Calu3 (cell line): Measurements from ENCODE around the gene LCLAT1. TPM values are rescaled to one million over a fixed set of nuclear protein-coding genes. Genes with fewer than 3 reads are reported as not detected.

ENCODE experiments used
- BruUV-seq: library from RNA; stranded (reverse); fragments of 400-500 nt; replicated peaks from 2 replicates; lab custom pipeline; 2021; lab: Mats Ljungman, UMichigan
- CTCF ChIA-PET: fragments of 300-600 bp; sonication (Branson Sonifier 250); formaldehyde crosslinking; loops from one replicate; lab custom pipeline; 2022; ENCODE audit warnings: antibody characterized with exemption; lab: Charles Lee
- DNase-seq: peaks from one replicate; pipeline ENCODE4 v3.0.0; 2022
- H3K27ac Mint-ChIP-seq: one replicate; pipeline ENCODE4 v1.8.0; 2022; ENCODE audit warnings: mixed read lengths; ENCODE audit not compliant: unreplicated experiment
- H3K27me3 Mint-ChIP-seq: one replicate; pipeline ENCODE4 v1.8.0; 2022; ENCODE audit warnings: mixed read lengths; ENCODE audit not compliant: unreplicated experiment
- H3K36me3 Mint-ChIP-seq: one replicate; pipeline ENCODE4 v1.8.0; 2022; ENCODE audit warnings: mild to moderate bottlenecking, moderate library complexity, mixed read lengths; ENCODE audit not compliant: insufficient read depth, unreplicated experiment
- H3K4me1 Mint-ChIP-seq: one replicate; pipeline ENCODE4 v1.8.0; 2022; ENCODE audit warnings: mild to moderate bottlenecking, low read depth, mixed read lengths; ENCODE audit not compliant: unreplicated experiment
- H3K4me3 Mint-ChIP-seq: one replicate; pipeline ENCODE4 v1.8.0; 2022; ENCODE audit warnings: mild to moderate bottlenecking, low read depth, moderate library complexity, mixed read lengths; ENCODE audit not compliant: unreplicated experiment
- H3K9me3 Mint-ChIP-seq: one replicate; pipeline ENCODE4 v1.8.0; 2022; ENCODE audit warnings: low read depth, mixed read lengths; ENCODE audit not compliant: unreplicated experiment
- CTCF ChIP-seq: fragments of 200-600 bp; IDR thresholded peaks from one replicate; pipeline ENCODE4 v1.8.0; 2022; ENCODE audit warnings: antibody characterized with exemption; ENCODE audit not compliant: unreplicated experiment
- intact Hi-C: fragments of 100-400 bp; cut with micrococcal nuclease; formaldehyde crosslinking; loops from one replicate; pipeline ENCODE4 v1.10.0; 2022; ENCODE audit not compliant: unreplicated experiment
- total RNA-seq: library from RNA; stranded (reverse); gene quantifications from 2 replicates; pipeline ENCODE4 v1.2.3, GENCODE V29; 2022

LCLAT1 gene
- total RNA-seq, 1 experiment from 2014 or later = 47.6 TPM

- Mint-ChIP-seq H3K4me3 (no peak overlapping the region), H3K27ac (no peak overlapping the region), H3K4me1 (no peaks in the 10 kb centered on the region), H3K36me3 (no peaks in the 10 kb centered on the region), H3K9me3 (peaks cover 2% of the 10 kb centered on the region), H3K27me3 (peaks cover 43% of the 10 kb centered on the region)
- TF ChIP-seq CTCF = no peak
- CTCF ChIA-PET = no interaction called here
- no peak for DNase-seq
- BruUV-seq = no TSS peak
- intact Hi-C loops = no loop called here
Observed at GRCh38 chr2:30655211-30655610, 208.2 kb downstream of the LCLAT1 start.

GRCh38 chr2:30655660-30656059 lies 208.6 kb downstream of the LCLAT1 start:
- Mint-ChIP-seq H3K27ac (no peak overlapping the region), H3K36me3 (no peaks in the 10 kb centered on the region), H3K27me3 (peaks cover 46% of the 10 kb centered on the region), H3K4me3 (no peak overlapping the region), H3K9me3 (peaks cover 2% of the 10 kb centered on the region), H3K4me1 (no peaks in the 10 kb centered on the region)
- CTCF ChIA-PET = no interaction called here
- TF ChIP-seq CTCF = no peak
- intact Hi-C loops = no loop called here
- DNase-seq = no peak
- no TSS peak for BruUV-seq

GRCh38 chr2:30656079-30656478 lies 209.0 kb downstream of the LCLAT1 start:
- CTCF ChIA-PET = no interaction called here
- intact Hi-C loops = no loop called here
- no peak for DNase-seq
- BruUV-seq = no TSS peak
- Mint-ChIP-seq H3K9me3 (peaks cover 2% of the 10 kb centered on the region), H3K36me3 (no peaks in the 10 kb centered on the region), H3K27ac (no peak overlapping the region), H3K4me1 (no peaks in the 10 kb centered on the region), H3K27me3 (peaks cover 46% of the 10 kb centered on the region), H3K4me3 (no peak overlapping the region)
- TF ChIP-seq CTCF = no peak

GRCh38 chr2:30661173-30662107 lies 214.4 kb downstream of the LCLAT1 start:
- no peaks in the 10 kb centered on the region for H3K36me3 Mint-ChIP-seq
- no peak for DNase-seq
- intact Hi-C loops = no loop called here
- H3K9me3 Mint-ChIP-seq = peaks cover 2% of the 10 kb centered on the region
- H3K4me1 Mint-ChIP-seq = no peaks in the 10 kb centered on the region
- no peak for TF ChIP-seq CTCF
- no peak overlapping the region for H3K4me3 Mint-ChIP-seq
- H3K27me3 Mint-ChIP-seq = peaks cover 30% of the 10 kb centered on the region
- no peak overlapping the region for H3K27ac Mint-ChIP-seq
- BruUV-seq = no TSS peak
- CTCF ChIA-PET = no interaction called here
